ENCODE measurements around the gene TNS4. TPM values are rescaled to one million over a fixed set of nuclear protein-coding genes. Genes with fewer than 3 reads are reported as not detected.

Gene TNS4
- total RNA-seq, 1 donor from 2014 or later = not detected

DNA sequence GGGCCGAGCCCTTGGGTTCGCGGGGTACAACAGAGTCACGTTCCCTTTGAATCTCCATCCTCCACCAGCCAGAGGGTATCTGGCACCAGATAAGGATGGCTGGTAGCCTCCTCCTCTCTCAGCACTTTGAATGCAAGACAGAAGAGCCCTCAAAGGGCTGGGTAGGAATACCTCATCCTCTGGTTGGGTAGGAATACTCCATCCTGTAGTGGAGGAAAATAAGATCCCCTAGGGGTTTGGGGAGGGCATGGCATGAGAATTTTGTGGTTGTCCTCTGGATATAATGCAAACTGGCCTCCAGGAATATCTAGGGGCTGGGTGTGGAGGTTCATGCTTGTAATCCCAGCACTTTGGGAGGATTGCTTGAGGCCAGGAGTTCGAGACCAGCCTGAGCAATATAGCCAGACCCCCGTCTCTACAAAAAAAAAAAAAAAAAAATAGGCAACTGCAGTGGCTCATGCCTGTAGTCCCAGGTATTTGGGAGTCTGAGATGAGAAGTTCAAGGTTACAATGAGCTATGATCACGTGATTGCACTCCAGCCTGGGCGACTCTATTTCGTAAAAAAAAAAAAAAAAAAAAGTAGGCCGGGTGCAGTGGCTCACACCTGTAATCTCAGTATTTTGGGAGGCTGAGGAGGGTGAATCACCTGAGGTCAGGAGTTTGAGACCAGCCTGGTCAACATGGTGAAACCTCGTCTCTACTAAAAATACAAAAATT is 55.5 kb downstream of the TNS4 start:
- Histone ChIP-seq H3K4me1 (peaks cover 79% of the 10 kb centered on the region), H3K4me3 (peak overlapping the region; percentile 90), H3K36me3 (no peaks in the 10 kb centered on the region), H3K27me3 (ENCODE audit: low read depth) (no peaks in the 10 kb centered on the region), H3K27ac (replicated peaks) (peak overlapping the region; percentile 97), H3K9me3 (replicated peaks) (no peaks in the 10 kb centered on the region)
- intact Hi-C loops (cut with micrococcal nuclease) = loop anchor here (10.0 kb wide), 1 partner anchor 89 kb away; no protein-coding TSS in a partner anchor
- TF ChIP-seq CTCF (IDR thresholded peaks at IDR 0.05; ENCODE audit: borderline replicate concordance) = no peak
- DNase-seq = no peak

DNA sequence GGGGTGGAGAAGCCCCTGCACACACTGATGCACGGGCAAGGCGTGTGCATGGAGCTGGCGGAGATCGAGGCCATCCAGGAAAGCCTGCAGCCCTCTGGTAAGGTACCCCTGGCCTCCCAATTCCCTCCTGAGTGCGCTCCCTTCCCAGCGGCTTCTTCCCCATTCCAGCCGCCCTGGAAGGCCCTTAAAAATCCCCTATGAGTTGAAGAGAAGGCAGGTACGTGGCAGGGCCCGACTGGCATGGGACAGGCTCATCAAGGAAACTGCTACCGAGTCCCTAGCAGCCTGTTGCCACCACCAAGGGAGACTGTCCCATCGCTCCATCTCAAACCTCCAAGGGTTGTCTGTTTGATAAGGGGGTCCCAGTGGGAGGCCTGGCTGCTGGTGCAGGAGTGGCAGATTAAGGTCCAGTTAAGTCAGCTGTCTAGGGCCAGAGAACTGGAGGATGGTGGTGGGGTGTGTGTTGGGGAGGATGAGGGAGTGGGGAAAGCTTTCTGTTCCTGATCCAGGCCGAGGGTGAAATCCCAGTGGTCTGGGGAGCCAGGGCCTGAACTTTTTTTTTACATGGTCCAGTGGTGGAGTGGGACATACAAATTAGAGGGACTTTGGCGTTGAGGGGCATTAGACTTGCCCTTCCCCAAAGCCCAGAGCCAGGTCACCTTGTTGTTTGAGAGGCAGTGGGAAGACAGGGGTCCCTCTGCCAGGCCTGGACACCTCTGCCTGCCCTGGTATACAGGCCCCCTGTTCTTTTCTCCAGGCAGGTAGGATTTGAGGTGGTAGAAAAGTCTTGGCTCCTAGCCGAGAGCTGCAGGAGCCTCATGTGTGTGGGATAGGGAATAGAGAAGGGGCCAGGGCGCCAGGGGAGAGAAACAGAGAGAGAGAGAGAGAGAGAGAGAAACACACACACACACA is 57.2 kb downstream of the TNS4 start:
- no peak for TF ChIP-seq CTCF (IDR thresholded peaks at IDR 0.05; ENCODE audit: borderline replicate concordance)
- intact Hi-C loops (cut with micrococcal nuclease) = loop anchor here (5.0 to 10.0 kb wide), 2 partner anchors 91 to 113 kb away; no protein-coding TSS in a partner anchor
- Histone ChIP-seq H3K9me3 (replicated peaks) (no peaks in the 10 kb centered on the region), H3K4me1 (peaks cover 63% of the 10 kb centered on the region), H3K27me3 (ENCODE audit: low read depth) (no peaks in the 10 kb centered on the region), H3K27ac (replicated peaks) (peak overlapping the region; percentile 97), H3K4me3 (peak overlapping the region; percentile 90), H3K36me3 (no peaks in the 10 kb centered on the region)
- no peak for DNase-seq

GRCh38 chr17:40443196-40443987 is 58.0 kb downstream of the TNS4 start, which contains the start of gene IGFBP4:
TSS of gene IGFBP4 (plus strand) at chr17:40443450. CDS start at chr17:40443736, 286 bp downstream.
- Histone ChIP-seq H3K4me1 (peaks cover 54% of the 10 kb centered on the region), H3K36me3 (no peaks in the 10 kb centered on the region), H3K9me3 (replicated peaks) (no peaks in the 10 kb centered on the region), H3K27ac (replicated peaks) (peak within 1 kb of the TSS; percentile 97), H3K27me3 (ENCODE audit: low read depth) (no peaks in the 10 kb centered on the region), H3K4me3 (peak within 1 kb of the TSS; percentile 90)
- intact Hi-C loops (cut with micrococcal nuclease) = loop anchor here (5.0 to 10.0 kb wide), 2 partner anchors 91 to 114 kb away; no protein-coding TSS in a partner anchor
- peak; percentile 84 for DNase-seq
- TF ChIP-seq CTCF (IDR thresholded peaks at IDR 0.05; ENCODE audit: borderline replicate concordance) = peak; percentile 44

DNA sequence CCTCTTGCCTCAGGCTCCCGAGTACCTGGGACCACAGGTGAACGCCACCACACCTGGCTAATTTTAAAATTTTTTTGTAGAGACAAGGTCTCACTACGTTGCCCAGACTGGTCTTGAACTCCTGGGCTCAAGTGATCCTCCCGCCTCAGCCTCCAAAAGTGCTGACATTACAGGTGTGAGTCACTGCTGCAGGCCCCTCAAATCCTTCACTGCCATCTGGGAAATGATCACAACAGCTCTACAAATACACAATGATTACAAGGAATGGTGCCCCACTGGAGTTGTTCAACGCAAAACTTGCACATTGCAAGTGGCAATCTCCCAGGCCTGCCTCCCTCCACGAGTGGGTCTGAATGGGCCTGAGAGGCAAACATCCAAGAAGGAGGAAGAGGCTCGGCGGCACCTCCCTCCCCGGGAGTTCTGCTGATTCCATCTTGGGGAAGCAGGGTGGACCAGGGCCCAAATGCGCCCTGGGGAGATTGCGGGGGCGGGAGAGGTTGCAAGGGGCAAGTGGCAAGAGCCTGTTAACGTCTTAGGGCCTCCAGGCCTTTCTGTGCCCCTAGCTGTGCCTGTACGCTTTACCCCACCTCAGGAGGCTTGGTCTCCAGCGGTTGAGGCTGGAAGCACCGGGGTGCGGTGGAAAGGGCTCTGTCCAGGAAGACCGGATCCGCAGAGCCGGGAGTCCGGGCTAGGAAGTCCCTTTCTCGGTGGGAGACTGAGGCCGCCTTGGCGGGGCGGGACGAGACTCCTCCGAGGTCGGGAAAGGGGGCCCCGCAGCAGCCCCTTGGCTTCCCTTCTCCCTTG is 58.8 kb downstream of the TNS4 start:
- Histone ChIP-seq H3K4me1 (peaks cover 48% of the 10 kb centered on the region), H3K27ac (replicated peaks) (peak overlapping the region; percentile 97), H3K36me3 (no peaks in the 10 kb centered on the region), H3K27me3 (ENCODE audit: low read depth) (no peaks in the 10 kb centered on the region), H3K9me3 (replicated peaks) (no peaks in the 10 kb centered on the region), H3K4me3 (peak overlapping the region; percentile 90)
- intact Hi-C loops (cut with micrococcal nuclease) = loop anchor here (5.0 to 10.0 kb wide), 2 partner anchors 92 to 115 kb away; no protein-coding TSS in a partner anchor
- TF ChIP-seq CTCF (IDR thresholded peaks at IDR 0.05; ENCODE audit: borderline replicate concordance) = peak; percentile 24
- DNase-seq = peak; percentile 69

Data from left ventricle myocardium inferior (tissue), 1 donor.